Measurements from ENCODE around the gene SBK1.

The SBK1 gene

GRCh38 chr16:28295276-28295675 is 3.0 kb downstream of the SBK1 start:
- Histone ChIP-seq H3K27me3 (peaks cover 57% of the 10 kb centered on the region), H3K4me3 (ENCODE audit: low read depth in 1 of 2, low read length in 1 of 2) (no peak overlapping the region), H3K36me3 (no peaks in the 10 kb centered on the region), H3K4me1 (ENCODE audit: control insufficient read depth in 1 of 2, insufficient read depth in 1 of 2, low read depth in 1 of 2, low read length in 1 of 2) (peaks cover 6 to 12% of the 10 kb centered on the region in 2 experiments), H3K27ac (no peak overlapping the region), H3K9me3 (no peaks in the 10 kb centered on the region)
- TF ChIP-seq CTCF (IDR thresholded peaks at IDR 0.05) = no peak

DNA sequence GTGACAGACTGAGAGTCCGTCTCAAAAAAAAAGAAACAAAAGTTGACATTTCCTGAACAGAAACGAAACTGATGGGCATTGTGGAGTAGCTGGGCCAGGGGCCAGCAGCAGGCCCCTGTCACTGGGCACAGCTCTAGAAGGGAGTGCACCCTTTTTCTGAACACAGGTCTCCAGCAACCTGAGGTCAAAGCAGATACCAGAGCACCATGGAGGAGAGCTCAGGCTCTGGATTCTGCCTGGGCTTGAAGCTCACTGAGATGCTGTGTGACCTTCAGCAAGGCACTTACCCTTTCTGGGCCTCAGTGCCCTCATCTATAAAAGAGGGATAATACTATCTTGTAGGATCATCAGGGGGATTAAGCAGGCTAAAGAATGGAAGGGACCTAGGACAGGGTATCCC is 5.0 kb downstream of the SBK1 start:
- TF ChIP-seq CTCF (IDR thresholded peaks at IDR 0.05) = no peak
- H3K9me3 ChIP-seq = no peaks in the 10 kb centered on the region
- no peak overlapping the region for H3K27ac ChIP-seq
- H3K4me3 ChIP-seq (ENCODE audit: low read depth in 1 of 2, low read length in 1 of 2) = no peak overlapping the region
- no peaks in the 10 kb centered on the region for H3K36me3 ChIP-seq
- H3K4me1 ChIP-seq (ENCODE audit: control insufficient read depth in 1 of 2, insufficient read depth in 1 of 2, low read depth in 1 of 2, low read length in 1 of 2) = peaks cover 6 to 12% of the 10 kb centered on the region in 2 experiments
- peaks cover 37% of the 10 kb centered on the region for H3K27me3 ChIP-seq

DNA sequence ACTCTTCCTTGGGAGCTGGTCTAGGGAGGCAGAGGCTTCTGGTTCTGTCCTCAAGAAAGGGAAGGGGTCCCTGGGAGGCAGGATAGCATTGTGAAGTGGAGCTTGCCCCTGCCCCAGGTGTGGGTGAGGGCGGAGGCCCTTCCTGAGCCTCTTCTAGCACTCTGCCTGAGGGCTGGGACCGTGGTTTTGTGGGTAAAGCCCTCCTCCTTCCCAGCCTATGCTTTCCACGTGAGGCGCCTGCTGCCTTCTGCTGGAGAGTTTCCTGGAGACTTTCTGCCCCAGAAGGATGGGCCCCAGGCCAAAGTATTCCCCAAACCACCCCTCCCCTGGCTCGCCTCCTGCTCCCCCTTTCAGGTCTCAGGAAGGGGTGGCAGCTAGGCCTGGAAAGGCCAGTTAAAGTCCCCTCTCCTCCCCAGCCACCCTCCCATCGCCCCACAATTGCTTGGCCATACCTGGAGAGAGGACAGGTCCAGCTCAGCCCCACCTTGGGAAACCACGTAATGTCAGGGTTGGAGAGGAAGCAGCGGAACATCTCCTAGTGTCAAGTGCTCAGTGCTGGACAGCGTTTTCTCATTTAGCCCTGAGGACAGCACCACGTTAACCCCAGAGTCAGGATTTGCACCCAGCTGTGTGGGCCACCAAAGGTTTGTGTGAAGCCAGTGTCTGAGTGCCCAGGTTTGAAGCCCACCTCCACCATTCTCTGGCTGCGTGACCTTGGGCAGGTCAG is 5.6 kb downstream of the SBK1 start:
- peaks cover 32% of the 10 kb centered on the region for H3K27me3 ChIP-seq
- peaks cover 1 to 7% of the 10 kb centered on the region in 2 experiments for H3K4me1 ChIP-seq (ENCODE audit: control insufficient read depth in 1 of 2, insufficient read depth in 1 of 2, low read depth in 1 of 2, low read length in 1 of 2)
- no peak overlapping the region for H3K4me3 ChIP-seq (ENCODE audit: low read depth in 1 of 2, low read length in 1 of 2)
- TF ChIP-seq CTCF (IDR thresholded peaks at IDR 0.05) = no peak
- H3K9me3 ChIP-seq = no peaks in the 10 kb centered on the region
- H3K27ac ChIP-seq = no peak overlapping the region
- H3K36me3 ChIP-seq = no peaks in the 10 kb centered on the region

DNA sequence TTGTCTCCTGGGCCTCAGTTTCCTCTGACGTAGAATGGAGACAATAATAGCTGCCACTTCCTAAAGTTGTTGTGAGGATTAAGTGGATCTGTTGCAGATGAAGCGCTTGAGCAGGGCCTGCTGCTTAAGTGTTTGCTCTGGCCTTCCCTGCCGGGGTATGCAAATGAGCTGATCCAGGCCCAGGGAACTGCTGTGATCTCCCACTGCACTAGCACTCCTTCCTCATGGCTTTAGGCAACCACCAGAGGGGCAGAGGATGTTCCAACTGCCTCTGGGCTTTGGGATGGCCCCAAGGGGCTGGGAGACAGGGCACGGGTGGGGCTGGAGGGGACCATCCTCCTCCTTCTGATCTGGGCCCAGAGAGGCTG is 6.2 kb downstream of the SBK1 start:
- H3K4me1 ChIP-seq (ENCODE audit: control insufficient read depth in 1 of 2, insufficient read depth in 1 of 2, low read depth in 1 of 2, low read length in 1 of 2) = peaks cover 0 to 2% of the 10 kb centered on the region in 2 experiments
- no peaks in the 10 kb centered on the region for H3K9me3 ChIP-seq
- peaks cover 26% of the 10 kb centered on the region for H3K27me3 ChIP-seq
- H3K4me3 ChIP-seq (ENCODE audit: low read depth in 1 of 2, low read length in 1 of 2) = no peak overlapping the region
- no peak overlapping the region for H3K27ac ChIP-seq
- TF ChIP-seq CTCF (IDR thresholded peaks at IDR 0.05) = no peak
- H3K36me3 ChIP-seq = no peaks in the 10 kb centered on the region

GRCh38 chr16:28300327-28300726 is 8.0 kb downstream of the SBK1 start:
- Histone ChIP-seq H3K4me3 (ENCODE audit: low read depth in 1 of 2, low read length in 1 of 2) (no peak overlapping the region), H3K9me3 (no peaks in the 10 kb centered on the region), H3K27me3 (peaks cover 8% of the 10 kb centered on the region), H3K36me3 (no peaks in the 10 kb centered on the region), H3K4me1 (ENCODE audit: control insufficient read depth in 1 of 2, insufficient read depth in 1 of 2, low read depth in 1 of 2, low read length in 1 of 2) (no peaks in the 10 kb centered on the region), H3K27ac (no peak overlapping the region)
- TF ChIP-seq CTCF (IDR thresholded peaks at IDR 0.05) = no peak

Data from neutrophil (primary cell).